Sigmoid colon (tissue), 4 donors: ENCODE measurements around the gene SLC17A2.

Experiments used
- CTCF ChIP-seq, 4 experiments: fragments of 450-650 bp in 3 of 4; fragments of 200-600 bp in 1 of 4; IDR thresholded peaks; one replicate each; pipeline ENCODE4 v1.5.1; 2016 to 2019; ENCODE audit warnings: antibody characterized with exemption in 4 of 4, mild to moderate bottlenecking in 3 of 4, moderate library complexity in 2 of 4
- POLR2AphosphoS5 ChIP-seq, 4 donors: sonication (generic); formaldehyde crosslinking; IDR thresholded peaks; one replicate each; pipeline ENCODE4 v1.6.1; 2017; ENCODE audit warnings: antibody characterized with exemption in 4 of 4

DNA sequence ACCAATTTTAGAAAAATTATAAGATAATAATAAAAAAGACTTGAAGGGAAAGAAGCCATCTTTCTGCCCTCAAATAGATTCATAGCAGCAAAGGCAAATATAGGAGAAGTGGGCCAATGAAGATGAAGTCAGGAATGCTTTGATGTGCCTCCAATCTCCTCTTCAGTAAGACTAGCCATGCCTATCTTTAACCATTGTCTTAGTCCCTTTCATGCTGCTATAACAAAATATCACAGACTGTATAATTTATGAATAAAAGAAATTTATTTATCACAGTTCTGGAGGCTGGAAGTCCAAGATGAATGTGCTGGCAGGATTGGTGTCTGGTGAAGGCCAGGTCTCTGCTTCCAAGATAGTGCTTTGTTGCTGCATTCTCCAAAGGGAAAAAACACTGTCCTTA is 37.6 kb downstream of the SLC17A2 start:
- no peak for TF ChIP-seq CTCF (IDR thresholded peaks at IDR 0.05)
- no peak for TF ChIP-seq POLR2AphosphoS5 (IDR thresholded peaks at IDR 0.05)
